Activated CD4-positive, alpha-beta memory T cell treated with anti-CD3 and anti-CD28 coated beads for 36 hours (primary cell): ENCODE data around the gene SUSD2. TPM values are rescaled to one million over a fixed set of nuclear protein-coding genes. Genes with fewer than 3 reads are reported as not detected.
A peak's percentile ranks its signal among the peaks of the same experiment; 100 is the strongest.

ENCODE experiments used
- CTCF ChIA-PET: fragments of 350-600 bp; sonication (Branson Sonifier 250); formaldehyde crosslinking; loops from one replicate; lab custom pipeline; 2021; ENCODE audit warnings: antibody characterized with exemption, inconsistent platforms; lab: Charles Lee
- POLR2A ChIA-PET: fragments of 350-600 bp; sonication (Branson Sonifier 250); formaldehyde crosslinking; loops from one replicate; lab custom pipeline; 2021; ENCODE audit warnings: antibody characterized with exemption; lab: Charles Lee
- DNase-seq: peaks from one replicate; pipeline ENCODE4 v3.0.0-alpha.2; 2020
- H3K27ac Mint-ChIP-seq: one replicate; pipeline ENCODE4 v1.8.0; 2021; ENCODE audit warnings: mixed read lengths
- H3K27me3 Mint-ChIP-seq: one replicate; pipeline ENCODE4 v1.8.0; 2021; ENCODE audit warnings: mixed read lengths
- H3K36me3 Mint-ChIP-seq: one replicate; pipeline ENCODE4 v1.8.0; 2021; ENCODE audit warnings: mixed read lengths
- H3K4me1 Mint-ChIP-seq: one replicate; pipeline ENCODE4 v1.8.0; 2021; ENCODE audit warnings: low read depth, mixed read lengths
- H3K4me3 Mint-ChIP-seq: one replicate; pipeline ENCODE4 v1.8.0; 2021; ENCODE audit warnings: mild to moderate bottlenecking, mixed read lengths
- H3K9me3 Mint-ChIP-seq: one replicate; pipeline ENCODE4 v1.8.0; 2021; ENCODE audit warnings: mixed read lengths
- intact Hi-C: fragments of 100-400 bp; cut with micrococcal nuclease; formaldehyde crosslinking; loops from one replicate; pipeline ENCODE4 v1.15.1; 2023
- total RNA-seq, 2 experiments: library from RNA; stranded (reverse); gene quantifications; one replicate each; pipeline ENCODE4 v1.2.3, GENCODE V29; 2021

Gene SUSD2
- total RNA-seq, 2 experiments from 2014 or later: 0.19 to 0.22 TPM

- intact Hi-C loops: no loop called here
- Mint-ChIP-seq H3K27me3 (no peaks in the 10 kb centered on the region), H3K9me3 (no peaks in the 10 kb centered on the region), H3K4me3 (no peak overlapping the region), H3K27ac (no peak overlapping the region), H3K36me3 (no peaks in the 10 kb centered on the region), H3K4me1 (no peaks in the 10 kb centered on the region)
- POLR2A ChIA-PET: no interaction called here
- CTCF ChIA-PET: no interaction called here
- DNase-seq: no peak
Observed at GRCh38 chr22:24186352-24186740, 5.1 kb downstream of the SUSD2 start.

GRCh38 chr22:24186892-24187670 is 5.8 kb downstream of the SUSD2 start:
- no peak overlapping the region for H3K27ac Mint-ChIP-seq

GRCh38 chr22:24187731-24188644 is 6.7 kb downstream of the SUSD2 start:
- Mint-ChIP-seq H3K4me3 (no peak overlapping the region), H3K9me3 (no peaks in the 10 kb centered on the region), H3K27ac (no peak overlapping the region), H3K27me3 (no peaks in the 10 kb centered on the region), H3K4me1 (no peaks in the 10 kb centered on the region), H3K36me3 (no peaks in the 10 kb centered on the region)
- no peak for DNase-seq
- intact Hi-C loops: no loop called here
- POLR2A ChIA-PET: no interaction called here
- CTCF ChIA-PET: interaction anchor here (0.9 kb wide), 1 partner anchor 97 kb away, joined by 4 read pairs; no protein-coding TSS in a partner anchor

More at GRCh38 chr22:24186892-24187670, 5.8 kb downstream of the SUSD2 start:
- no peaks in the 10 kb centered on the region for H3K36me3 Mint-ChIP-seq
- no peak overlapping the region for H3K4me3 Mint-ChIP-seq
- CTCF ChIA-PET: no interaction called here
- POLR2A ChIA-PET: no interaction called here
- DNase-seq: no peak
- no peaks in the 10 kb centered on the region for H3K27me3 Mint-ChIP-seq
- H3K9me3 Mint-ChIP-seq: no peaks in the 10 kb centered on the region
- no peaks in the 10 kb centered on the region for H3K4me1 Mint-ChIP-seq
- intact Hi-C loops: no loop called here

- Mint-ChIP-seq H3K9me3 (no peaks in the 10 kb centered on the region), H3K27me3 (no peaks in the 10 kb centered on the region), H3K4me1 (no peaks in the 10 kb centered on the region), H3K4me3 (no peak overlapping the region), H3K27ac (no peak overlapping the region), H3K36me3 (no peaks in the 10 kb centered on the region)
- CTCF ChIA-PET: interaction anchor here (0.7 to 3.0 kb wide), 3 partner anchors 42 to 96 kb away, joined by 3 to 19 read pairs (median 4); no protein-coding TSS in a partner anchor
- POLR2A ChIA-PET: no interaction called here
- DNase-seq: no peak
- intact Hi-C loops: loop anchor here (1.0 kb wide), 1 partner anchor 43 kb away; no protein-coding TSS in a partner anchor
Observed at GRCh38 chr22:24188705-24189248, 7.5 kb downstream of the SUSD2 start.

DNA sequence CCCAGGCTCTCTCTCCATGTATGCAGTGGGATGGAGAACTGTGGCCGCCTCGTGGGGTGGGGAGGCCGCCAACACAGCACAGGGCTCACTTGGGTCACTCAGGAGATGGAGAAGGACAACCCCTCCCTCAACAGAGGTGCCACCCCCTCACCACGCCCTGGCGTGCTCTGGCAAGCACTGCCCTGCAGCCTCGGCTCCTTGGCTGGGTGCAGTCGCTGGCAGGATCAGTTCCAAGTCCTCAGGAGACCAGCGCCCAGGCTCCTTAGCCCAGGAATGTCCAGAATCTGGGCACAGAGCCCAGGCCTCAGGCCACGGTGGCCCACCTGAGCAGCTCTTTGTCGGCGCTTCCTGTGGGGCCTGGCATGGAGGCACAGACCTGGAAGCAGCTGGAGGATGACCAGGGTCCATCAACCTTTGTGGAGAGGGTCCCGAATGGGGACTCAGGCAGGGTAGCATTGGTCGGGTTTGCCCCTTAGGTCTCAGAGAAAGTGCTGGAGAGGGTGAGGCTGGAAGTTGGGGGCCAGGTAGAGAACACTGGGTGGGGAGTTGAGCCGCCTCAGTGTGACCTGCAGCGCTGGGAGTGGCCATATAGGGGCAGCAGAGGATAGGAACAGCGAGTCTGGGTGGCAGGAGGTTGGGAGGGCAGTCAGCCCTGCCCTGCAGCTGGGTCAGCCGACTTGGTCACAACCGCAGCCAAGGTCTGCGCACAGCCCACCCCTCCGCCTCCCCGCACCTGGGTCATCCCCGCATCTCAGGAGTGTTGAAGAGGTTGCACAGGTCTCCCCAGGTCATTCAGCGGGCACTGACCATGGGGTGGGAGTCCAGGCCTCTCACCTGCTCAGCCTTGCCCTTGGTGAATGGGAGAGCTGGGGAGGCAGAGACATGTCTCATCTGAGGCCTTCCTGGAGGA is 8.2 kb downstream of the SUSD2 start:
- intact Hi-C loops: loop anchor here (1.0 kb wide), 1 partner anchor 42 kb away; no protein-coding TSS in a partner anchor

GRCh38 chr22:24190159-24190540 is 8.9 kb downstream of the SUSD2 start:
- no peak overlapping the region for H3K27ac Mint-ChIP-seq
- H3K9me3 Mint-ChIP-seq: no peaks in the 10 kb centered on the region

More for the DNA sequence above, 8.2 kb downstream of the SUSD2 start:
- Mint-ChIP-seq H3K27ac (no peak overlapping the region), H3K27me3 (no peaks in the 10 kb centered on the region), H3K4me3 (no peak overlapping the region), H3K9me3 (no peaks in the 10 kb centered on the region), H3K36me3 (no peaks in the 10 kb centered on the region), H3K4me1 (no peaks in the 10 kb centered on the region)
- DNase-seq: peak; percentile 66
- CTCF ChIA-PET: interaction anchor here (0.6 to 3.0 kb wide), 8 partner anchors 9 to 304 kb away, joined by 3 to 19 read pairs (median 3); partner anchors contain the start of gene GGT5
- POLR2A ChIA-PET: no interaction called here

DNA sequence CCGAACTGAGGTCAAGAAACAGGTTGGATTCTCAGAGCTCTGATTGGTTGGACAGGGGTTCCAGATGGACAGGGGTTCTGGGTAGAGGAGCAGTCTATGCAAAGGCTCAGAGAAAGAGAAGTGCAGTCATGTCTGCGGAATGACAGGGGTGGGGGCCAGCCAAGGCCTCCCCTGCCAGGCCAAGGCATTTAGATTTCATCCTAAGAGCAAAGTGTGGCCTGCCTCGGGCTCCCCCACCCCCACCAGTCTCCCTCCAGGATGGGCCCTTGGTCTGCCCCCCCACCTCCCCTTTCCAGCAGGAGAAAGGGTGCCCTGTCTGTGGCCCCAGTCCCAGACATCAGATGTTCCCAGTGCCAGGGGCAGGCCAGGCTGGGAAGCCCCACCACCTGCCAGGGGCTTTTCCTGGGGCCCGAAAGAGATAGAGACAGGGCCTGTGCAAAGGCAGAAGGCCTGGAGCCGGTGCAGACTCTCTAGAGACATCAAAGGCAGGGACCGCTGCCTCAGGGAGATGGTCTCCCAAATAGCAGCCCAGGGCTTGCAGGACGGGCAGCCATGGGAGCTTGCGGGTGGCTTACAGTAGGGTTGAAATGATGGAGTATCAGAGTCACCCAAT is 9.4 kb downstream of the SUSD2 start:
- intact Hi-C loops: no loop called here
- Mint-ChIP-seq H3K36me3 (no peaks in the 10 kb centered on the region), H3K4me1 (no peaks in the 10 kb centered on the region), H3K27me3 (no peaks in the 10 kb centered on the region), H3K4me3 (no peak overlapping the region), H3K9me3 (no peaks in the 10 kb centered on the region), H3K27ac (no peak overlapping the region)
- CTCF ChIA-PET: interaction anchor here (0.6 to 3.0 kb wide), 7 partner anchors 8 to 303 kb away, joined by 3 to 19 read pairs (median 3); partner anchors contain the start of gene GGT5
- POLR2A ChIA-PET: no interaction called here
- DNase-seq: no peak

More at GRCh38 chr22:24190159-24190540, 8.9 kb downstream of the SUSD2 start:
- Mint-ChIP-seq H3K36me3 (no peaks in the 10 kb centered on the region), H3K4me3 (no peak overlapping the region), H3K27me3 (no peaks in the 10 kb centered on the region), H3K4me1 (no peaks in the 10 kb centered on the region)
- POLR2A ChIA-PET: no interaction called here
- intact Hi-C loops: no loop called here
- CTCF ChIA-PET: interaction anchor here (0.6 to 3.0 kb wide), 7 partner anchors 9 to 303 kb away, joined by 3 to 19 read pairs (median 3); partner anchors contain the start of gene GGT5
- DNase-seq: no peak

DNA sequence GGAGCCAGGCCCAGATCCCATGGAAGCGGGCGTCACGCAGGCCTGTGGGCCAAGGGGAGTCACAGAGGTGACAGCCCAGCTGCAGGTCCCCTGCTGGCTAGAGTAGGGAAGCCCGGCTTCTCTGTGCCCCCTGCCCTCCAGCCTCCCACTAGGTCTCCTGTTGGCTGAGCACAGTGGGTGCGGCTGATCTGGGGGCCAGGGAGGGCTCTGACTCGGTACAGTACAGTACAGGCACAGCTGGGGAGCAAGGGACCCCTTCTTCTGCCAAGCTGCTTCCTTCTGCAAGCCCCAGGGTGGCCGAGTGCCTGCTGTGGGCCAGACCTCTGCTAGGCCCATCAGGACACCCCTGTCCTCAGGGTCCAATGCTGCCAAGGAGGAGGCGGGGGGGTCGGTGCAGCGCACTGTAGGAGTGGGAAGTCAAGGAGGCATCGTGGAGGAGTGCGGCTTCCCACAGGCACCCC is 10.1 kb downstream of the SUSD2 start:
- H3K4me1 Mint-ChIP-seq: no peaks in the 10 kb centered on the region
- ChIA-PET CTCF (interaction anchor here (3.0 kb wide), 1 partner anchor 40 kb away, joined by 19 read pairs; no protein-coding TSS in a partner anchor), POLR2A (no interaction called here)
- no peaks in the 10 kb centered on the region for H3K9me3 Mint-ChIP-seq
- no peaks in the 10 kb centered on the region for H3K36me3 Mint-ChIP-seq
- intact Hi-C loops: no loop called here
- H3K4me3 Mint-ChIP-seq: no peak overlapping the region
- no peaks in the 10 kb centered on the region for H3K27me3 Mint-ChIP-seq
- no peak for DNase-seq
- H3K27ac Mint-ChIP-seq: no peak overlapping the region

DNA sequence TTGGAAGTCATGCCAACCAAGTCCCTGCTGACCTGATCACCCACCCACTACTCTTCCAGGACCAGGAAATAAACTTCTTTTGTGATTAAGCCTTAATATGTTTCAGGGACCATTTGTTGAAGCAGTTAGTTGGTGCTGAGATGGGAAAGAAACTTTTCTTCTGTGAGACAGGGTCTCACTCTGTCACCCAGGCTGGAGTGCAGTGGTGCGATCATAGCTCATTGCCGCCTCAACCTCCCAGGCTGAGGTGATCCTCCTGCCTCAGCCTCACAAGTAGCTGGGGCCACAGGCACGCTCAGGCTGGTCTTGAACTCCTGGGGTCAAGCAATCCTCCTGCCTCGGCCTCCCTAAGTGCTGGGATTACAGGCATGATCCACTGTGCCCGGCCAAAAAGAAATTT is 10.6 kb downstream of the SUSD2 start:
- H3K27me3 Mint-ChIP-seq: no peaks in the 10 kb centered on the region
- no peaks in the 10 kb centered on the region for H3K9me3 Mint-ChIP-seq
- CTCF ChIA-PET: no interaction called here
- no peaks in the 10 kb centered on the region for H3K4me1 Mint-ChIP-seq
- H3K4me3 Mint-ChIP-seq: no peak overlapping the region
- H3K36me3 Mint-ChIP-seq: no peaks in the 10 kb centered on the region
- DNase-seq: no peak
- POLR2A ChIA-PET: no interaction called here
- intact Hi-C loops: no loop called here
- no peak overlapping the region for H3K27ac Mint-ChIP-seq

- H3K27ac Mint-ChIP-seq: no peak overlapping the region
- ChIA-PET CTCF (interaction anchor here (0.5 to 1.8 kb wide), 6 partner anchors 9 to 116 kb away, joined by 3 to 7 read pairs (median 4); no protein-coding TSS in a partner anchor), POLR2A (no interaction called here)
- peaks cover 7% of the 10 kb centered on the region for H3K4me1 Mint-ChIP-seq
- H3K9me3 Mint-ChIP-seq: no peaks in the 10 kb centered on the region
- H3K4me3 Mint-ChIP-seq: no peak overlapping the region
- no peak for DNase-seq
- H3K36me3 Mint-ChIP-seq: no peaks in the 10 kb centered on the region
- intact Hi-C loops: no loop called here
- H3K27me3 Mint-ChIP-seq: peaks cover 4% of the 10 kb centered on the region
Observed at GRCh38 chr22:24198682-24199052, 17.4 kb downstream of the SUSD2 start.
